CD4-positive, alpha-beta T cell treated with Interferon alpha-2 for 1 hour (primary cell): Measurements from ENCODE around the gene VRK2.
"Not testable (repeated sequence)": the region's sequence is repeated elsewhere in the genome, so short reads cannot be mapped to it uniquely, and the experiment has no call there.

Experiments
- DNase-seq, 2 donors: peaks; one replicate each; pipeline ENCODE4 v3.0.0-alpha.2; 2020 to 2022

VRK2 gene

DNA sequence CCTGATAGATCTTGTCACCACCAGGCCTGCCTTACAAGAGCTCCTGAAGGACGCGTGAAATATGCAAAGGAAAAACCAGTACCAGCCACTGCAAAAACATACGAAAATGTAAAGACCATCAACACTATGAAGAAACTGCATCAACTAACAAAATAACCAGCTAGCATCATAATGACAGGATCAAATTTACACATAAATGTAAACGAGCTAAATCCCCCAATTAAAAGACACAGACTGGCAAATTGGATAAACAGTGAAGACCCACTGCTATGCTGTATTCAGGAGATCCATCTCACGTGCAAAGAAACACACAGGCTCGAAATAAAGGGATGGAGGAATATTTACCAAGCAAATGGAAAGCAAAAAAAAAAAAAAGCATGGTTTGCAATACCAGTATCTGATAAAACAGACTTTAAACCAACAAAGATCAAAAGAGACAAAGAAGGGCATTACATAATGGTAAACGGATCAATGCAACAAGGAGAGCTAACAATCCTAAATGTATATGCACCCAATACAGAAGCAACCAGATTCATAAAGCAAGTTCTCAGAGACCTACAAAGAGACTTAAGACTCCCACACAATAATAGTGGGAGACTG lies 123.8 kb downstream of the VRK2 start:
- DNase-seq, result not testable (repeated sequence)

DNA sequence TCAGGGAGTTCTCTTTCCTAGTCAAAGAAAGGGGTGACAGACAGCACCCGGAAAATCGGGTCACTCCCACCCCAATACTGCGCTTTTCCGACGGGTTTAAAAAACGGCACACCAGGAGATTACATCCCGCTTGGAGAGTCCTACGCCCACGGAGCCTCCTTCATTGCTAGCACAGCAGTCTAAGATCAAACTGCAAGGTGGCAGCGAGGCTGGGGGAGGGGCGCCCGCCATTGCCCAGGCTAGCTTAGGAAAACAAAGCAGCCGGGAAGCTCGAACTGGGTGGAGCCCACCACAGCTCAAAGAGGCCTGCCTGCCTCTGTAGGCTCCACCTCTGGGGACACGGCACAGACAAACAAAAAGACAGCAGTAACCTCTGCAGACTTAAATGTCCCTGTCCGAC lies 125.2 kb downstream of the VRK2 start:
- not testable (repeated sequence) for DNase-seq

DNA sequence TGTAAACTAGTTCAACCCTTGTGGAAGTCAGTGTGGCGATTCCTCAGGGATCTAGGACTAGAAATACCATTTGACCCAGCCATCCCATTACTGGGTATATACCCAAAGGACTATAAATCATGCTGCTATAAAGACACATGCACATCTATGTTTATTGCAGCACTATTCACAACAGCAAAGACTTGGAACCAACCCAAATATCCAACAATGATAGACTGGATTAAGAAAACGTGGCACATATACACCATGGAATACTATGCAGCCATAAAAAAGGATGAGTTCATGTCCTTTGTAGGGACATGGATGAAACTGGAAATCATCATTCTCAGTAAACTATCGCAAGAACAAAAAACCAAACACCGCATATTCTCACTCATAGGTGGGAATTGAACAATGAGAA lies 130.6 kb downstream of the VRK2 start:
- DNase-seq, result not testable (repeated sequence)

DNA sequence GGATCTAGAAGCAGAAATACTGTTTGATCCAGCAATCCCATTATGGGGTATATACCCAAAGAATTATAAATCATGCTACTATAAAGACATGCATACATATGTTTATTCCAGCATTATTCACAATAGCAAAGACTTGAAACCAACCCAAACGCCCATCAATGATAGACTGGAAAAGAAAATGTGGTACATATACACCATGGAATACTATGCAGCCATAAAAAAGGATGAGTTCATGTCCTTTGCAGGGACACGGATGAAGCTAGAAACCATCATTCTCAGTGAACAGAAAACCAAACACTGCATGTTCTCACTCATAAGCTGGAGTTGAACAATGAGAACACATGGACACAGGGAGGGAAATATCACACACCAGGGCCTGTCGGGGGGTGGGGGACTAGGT lies 133.6 kb downstream of the VRK2 start:
- not testable (repeated sequence) for DNase-seq

DNA sequence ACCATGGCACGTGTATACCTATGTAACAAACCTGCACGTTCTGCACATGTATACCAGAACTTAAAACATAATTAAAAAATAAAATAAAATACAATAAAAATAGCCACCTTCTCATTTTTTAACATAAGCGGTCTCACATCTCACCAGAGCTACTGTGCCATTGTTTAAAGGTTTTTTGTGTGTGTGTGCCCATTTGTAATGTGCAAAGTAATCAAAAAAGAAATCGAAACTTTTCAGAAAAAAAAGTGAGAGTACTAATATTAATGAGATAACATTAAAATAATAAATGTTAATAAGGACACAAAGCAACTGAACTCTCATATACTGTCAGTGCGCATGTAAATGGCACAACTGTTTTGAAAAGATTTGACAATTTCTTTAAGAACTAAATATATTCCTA lies 134.0 kb downstream of the VRK2 start:
- DNase-seq, result no peak

DNA sequence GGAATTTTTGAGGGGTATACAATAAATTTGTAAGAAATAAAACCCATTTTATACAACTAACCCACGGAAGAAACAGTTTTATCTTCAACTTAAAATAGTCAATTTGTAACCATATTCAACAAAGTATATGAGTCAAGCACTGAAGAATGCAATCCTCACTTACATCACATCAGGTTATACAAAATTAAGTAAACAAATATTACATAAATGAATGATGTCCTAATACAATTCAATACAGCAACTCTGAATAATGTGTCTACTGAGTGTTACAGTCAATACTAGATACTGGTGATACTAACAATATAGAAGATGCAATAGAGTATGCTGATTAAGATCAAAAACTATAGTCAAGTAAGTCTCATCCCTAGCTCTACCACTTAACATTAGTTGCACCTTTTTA lies 135.9 kb downstream of the VRK2 start:
- no peak for DNase-seq

DNA sequence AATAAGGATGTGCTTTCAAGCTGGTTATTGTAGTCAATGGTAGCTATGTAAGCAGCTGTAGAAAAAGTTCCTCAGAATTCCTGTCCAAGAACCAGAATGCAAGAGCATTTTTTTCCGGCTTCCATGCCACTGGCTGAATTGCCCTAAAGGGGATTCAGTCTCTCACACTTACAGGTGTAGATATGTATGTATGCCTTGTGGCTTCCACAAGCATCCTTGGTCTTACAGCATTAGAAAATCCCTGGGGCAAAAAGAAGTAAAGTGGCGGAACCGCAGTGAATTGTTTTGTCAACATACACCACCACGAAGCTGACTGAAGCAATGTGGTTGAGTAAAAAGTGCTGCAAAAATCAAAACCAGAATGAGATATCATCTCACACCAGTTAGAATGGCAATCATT lies 139.9 kb downstream of the VRK2 start:
- no peak for DNase-seq

DNA sequence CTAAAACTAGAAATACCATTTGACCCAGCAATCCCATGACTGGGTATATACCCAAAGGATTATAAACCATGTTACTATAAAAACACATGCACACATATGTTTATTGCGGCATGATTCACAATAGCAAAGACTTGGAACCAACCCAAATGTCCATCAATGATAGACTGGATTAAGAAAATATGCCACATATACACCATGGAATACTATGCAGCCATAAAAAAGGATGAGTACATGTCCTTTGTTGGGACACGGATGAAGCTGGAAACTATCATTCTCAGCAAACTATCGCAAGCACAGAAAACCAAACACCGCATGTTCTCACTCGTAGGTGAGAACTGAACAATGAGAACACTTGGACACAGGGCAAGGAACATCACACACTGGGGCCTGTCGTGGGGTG lies 140.4 kb downstream of the VRK2 start:
- not testable (repeated sequence) for DNase-seq

DNA sequence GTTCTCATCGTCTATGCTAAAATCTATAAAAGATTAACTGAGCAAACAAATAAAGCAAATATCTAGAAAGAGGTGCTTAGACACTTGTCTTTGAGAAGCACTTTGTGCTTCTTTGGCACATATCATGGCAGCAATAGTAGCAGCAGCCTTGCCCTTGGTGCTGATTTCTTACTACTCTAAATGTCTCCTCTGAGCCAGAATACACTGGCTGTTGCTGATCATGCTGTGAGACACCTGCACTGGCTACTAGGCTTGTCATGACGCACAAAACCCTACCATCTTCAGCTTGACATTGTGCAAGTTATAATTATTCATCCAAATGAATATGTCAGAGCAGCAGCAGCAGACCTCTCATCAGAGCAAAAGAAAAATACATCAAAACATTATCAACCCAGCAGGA lies 147.9 kb downstream of the VRK2 start:
- no peak for DNase-seq

DNA sequence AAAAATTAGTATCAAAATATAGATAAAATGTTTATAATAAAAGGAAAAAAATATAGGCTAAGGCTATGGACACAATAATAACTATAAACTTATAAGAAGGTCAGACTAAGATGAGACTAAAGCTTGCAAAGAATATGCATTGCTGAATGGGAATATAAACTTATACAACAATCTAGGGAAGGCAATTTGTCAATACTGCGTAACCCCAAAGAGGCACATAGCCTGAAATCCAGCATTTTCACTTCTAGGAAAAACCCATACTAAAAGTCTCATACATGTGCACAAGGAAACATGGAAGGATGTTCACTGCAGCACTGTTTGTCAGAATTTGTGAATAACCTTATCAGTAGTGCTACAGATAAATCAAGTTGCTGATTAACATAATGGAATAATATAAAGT lies 149.1 kb downstream of the VRK2 start:
- DNase-seq, result no peak

DNA sequence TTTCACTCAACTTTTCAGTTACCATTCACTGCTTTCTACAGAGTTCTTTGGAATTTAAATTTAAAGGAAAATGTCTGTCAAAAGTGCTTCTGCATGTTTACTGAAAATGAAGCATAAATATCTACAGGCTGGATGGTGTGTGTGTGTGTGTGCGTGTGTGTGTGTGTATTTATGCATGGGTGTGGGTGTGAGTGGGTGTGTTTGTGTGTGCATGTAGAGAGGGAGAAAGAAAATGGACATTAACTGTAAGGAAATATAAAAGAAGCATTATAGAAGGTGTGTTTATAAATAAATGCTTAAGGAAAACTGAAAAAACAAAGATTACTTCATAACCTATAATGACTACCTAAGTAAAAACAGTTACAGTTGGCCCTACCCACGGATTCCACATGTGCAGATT lies 151.3 kb downstream of the VRK2 start:
- no peak for DNase-seq

DNA sequence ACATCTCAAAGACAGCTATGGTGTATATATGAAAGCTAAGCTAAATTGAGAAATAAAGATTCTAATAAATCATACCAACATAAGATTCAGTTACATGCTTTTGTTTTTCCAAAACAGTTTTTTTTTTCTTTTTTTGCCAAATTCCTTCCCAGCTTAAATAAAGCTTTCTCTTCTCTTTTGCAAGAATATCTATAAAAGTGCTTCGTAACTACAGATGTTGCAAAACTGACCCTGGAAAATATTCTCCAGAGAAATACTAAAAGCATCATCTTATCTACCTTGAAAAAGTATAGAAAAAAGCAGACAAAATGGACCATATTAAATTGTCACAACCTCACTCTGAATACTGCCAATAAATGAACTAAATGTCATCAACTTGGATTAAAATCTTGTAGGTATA lies 155.8 kb downstream of the VRK2 start:
- DNase-seq, result no peak

DNA sequence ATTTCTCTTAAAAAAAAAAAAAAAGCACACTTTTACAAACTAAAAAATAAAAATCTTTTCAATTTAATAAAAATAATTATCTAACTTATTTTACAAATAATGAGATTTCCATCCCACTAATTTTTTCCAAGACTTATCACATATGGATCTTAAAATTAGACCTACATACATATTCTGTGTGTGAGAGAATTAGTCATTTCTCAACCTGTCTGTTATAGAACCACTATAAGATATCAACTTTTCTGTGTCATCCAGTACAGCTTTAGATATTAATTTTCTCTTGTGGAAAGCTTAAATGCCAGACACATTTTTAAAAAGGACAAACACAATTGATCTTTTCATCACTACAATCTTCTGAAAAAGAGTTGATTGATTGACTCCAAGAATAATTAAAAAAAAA lies 156.4 kb downstream of the VRK2 start:
- no peak for DNase-seq

DNA sequence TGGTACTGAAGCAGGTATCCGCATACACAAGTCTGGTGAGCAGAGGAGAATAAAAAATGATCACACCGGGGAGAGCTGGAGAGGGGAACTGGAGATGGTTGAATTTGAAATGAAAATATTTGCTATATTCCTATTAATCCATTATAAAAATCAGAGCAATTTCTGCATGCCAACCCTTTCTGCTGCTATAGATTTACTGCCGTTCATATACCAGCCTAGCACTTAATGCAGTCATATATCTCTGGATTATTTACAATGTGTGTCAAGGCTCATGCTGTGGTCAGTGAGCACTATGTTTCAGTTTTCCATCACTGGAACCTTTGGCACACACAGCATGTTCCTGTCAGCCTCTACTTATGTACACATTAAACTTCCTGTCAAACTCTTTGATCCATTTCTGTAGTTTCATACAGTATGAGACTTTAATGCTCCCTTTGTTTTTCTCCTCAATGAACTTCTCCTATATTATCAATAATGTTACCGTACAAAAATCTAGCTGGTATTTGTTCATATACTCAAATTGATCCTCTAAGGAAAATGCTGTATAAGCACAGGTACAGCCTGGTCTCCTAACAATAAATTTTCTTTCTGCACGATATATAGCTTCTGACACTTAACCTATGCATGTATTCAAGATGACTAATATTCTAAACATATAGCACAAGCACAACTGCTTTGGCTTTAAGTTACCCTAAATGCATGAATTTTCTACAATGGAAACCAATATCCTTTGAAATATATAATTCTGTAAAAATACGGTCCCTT lies 157.8 kb downstream of the VRK2 start:
- no peak for DNase-seq

DNA sequence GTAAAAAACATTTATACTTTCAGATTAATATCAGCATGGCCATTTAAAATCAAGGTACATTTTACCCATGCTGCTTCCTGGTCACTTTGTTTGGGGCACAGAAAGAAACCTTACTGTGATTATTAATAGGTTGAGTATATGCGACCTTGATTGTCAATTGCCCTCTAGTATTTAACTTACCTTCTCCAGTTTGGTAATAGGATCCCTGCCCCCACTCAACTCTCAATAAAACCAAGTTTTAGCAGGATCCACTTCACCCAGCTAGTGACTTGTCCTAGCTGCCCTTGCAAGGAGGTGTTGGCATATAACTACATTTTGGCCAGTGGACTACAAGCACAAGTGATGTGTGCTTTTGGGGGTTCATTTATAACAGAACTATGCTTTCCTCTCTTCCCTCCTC lies 160.2 kb downstream of the VRK2 start:
- DNase-seq, result no peak

DNA sequence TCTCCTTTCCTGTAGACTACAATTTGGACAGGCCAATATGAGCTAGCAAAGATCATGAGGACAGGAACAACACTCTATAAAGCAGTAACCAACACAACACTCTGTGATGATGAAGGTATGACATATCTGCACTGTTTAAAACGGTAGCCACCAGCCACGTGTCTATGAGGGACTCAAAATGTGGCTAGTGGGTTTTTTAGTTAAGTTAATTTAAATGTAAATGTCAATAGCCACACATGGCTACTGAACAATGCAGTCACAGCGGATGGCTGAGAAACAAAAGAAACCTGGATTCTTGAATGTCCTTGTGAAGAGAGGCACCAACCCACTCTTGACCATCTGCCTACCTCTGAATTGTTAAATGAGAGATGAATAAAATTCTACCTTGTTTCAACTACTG lies 160.6 kb downstream of the VRK2 start:
- no peak for DNase-seq
